ENCODE measurements around the gene BEAN1. TPM values are rescaled to one million over a fixed set of nuclear protein-coding genes. Genes with fewer than 3 reads are reported as not detected.

Gene BEAN1
- total RNA-seq, 2 donors from 2014 or later: 0.42 to 0.48 TPM

- intact Hi-C loops (cut with DNase I): no loop called here
- no peak for DNase-seq (ENCODE audit: low spot score)
Measured at GRCh38 chr16:66477028-66477515, 50.0 kb downstream of the BEAN1 start.

- DNase-seq (ENCODE audit: low spot score): peak; percentile 91
- intact Hi-C loops (cut with DNase I): no loop called here
Measured at GRCh38 chr16:66478733-66479511, 51.8 kb downstream of the BEAN1 start.

- DNase-seq (ENCODE audit: low spot score): no peak
Measured at GRCh38 chr16:66479661-66480264, 52.7 kb downstream of the BEAN1 start.

DNA sequence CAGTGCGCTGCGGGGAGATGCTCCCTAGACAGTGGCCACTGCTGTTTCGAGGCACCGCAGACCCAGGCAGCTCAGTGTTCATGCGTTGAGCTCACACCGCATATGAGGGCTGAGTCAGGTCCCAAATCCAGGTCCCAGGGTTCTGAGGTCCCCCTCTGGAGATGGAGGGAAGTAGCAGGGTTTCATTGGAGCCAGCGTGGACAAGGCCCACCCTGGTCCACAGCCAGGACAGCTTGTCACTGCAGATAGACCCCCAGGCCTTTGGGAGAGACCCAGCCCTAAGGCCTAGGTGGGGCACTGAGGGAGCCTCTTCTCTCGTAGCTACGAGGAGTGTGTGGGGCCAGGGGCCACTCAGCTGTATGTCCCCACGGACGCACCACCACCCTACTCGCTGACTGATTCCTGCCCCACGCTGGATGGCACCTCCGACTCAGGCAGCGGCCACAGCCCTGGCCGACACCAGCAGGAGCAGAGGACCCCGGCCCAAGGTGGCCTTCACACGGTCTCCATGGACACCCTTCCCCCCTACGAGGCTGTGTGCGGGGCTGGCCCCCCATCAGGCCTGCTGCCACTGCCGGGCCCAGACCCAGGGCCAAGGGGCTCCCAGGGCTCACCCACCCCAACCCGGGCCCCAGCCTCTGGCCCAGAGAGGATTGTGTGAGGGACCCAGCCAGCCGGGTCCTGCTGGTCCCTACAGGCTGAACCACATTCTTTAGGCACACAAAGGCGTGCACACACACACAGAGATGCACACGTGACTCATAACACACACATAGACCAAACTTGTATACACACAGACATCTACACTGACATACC lies 53.4 kb downstream of the BEAN1 start:
- intact Hi-C loops (cut with DNase I): loop anchor here in 1 of 2 donors (5.0 kb wide), 1 partner anchor 73 kb away; no protein-coding TSS in a partner anchor
- DNase-seq (ENCODE audit: low spot score): peak; percentile 44

More at GRCh38 chr16:66479661-66480264, 52.7 kb downstream of the BEAN1 start:
- intact Hi-C loops (cut with DNase I): loop anchor here in 1 of 2 donors (5.0 kb wide), 1 partner anchor 72 kb away; no protein-coding TSS in a partner anchor

- DNase-seq (ENCODE audit: low spot score): peak; percentile 76
Measured at GRCh38 chr16:66481081-66481942, 54.2 kb downstream of the BEAN1 start.

GRCh38 chr16:66481943-66482390 lies 54.9 kb downstream of the BEAN1 start:
- intact Hi-C loops (cut with DNase I): loop anchor here in 1 of 2 donors (5.0 kb wide), 1 partner anchor 75 kb away; no protein-coding TSS in a partner anchor
- no peak for DNase-seq (ENCODE audit: low spot score)

More at GRCh38 chr16:66481081-66481942, 54.2 kb downstream of the BEAN1 start:
- intact Hi-C loops (cut with DNase I): loop anchor here in 1 of 2 donors (5.0 kb wide), 1 partner anchor 74 kb away; no protein-coding TSS in a partner anchor

DNA sequence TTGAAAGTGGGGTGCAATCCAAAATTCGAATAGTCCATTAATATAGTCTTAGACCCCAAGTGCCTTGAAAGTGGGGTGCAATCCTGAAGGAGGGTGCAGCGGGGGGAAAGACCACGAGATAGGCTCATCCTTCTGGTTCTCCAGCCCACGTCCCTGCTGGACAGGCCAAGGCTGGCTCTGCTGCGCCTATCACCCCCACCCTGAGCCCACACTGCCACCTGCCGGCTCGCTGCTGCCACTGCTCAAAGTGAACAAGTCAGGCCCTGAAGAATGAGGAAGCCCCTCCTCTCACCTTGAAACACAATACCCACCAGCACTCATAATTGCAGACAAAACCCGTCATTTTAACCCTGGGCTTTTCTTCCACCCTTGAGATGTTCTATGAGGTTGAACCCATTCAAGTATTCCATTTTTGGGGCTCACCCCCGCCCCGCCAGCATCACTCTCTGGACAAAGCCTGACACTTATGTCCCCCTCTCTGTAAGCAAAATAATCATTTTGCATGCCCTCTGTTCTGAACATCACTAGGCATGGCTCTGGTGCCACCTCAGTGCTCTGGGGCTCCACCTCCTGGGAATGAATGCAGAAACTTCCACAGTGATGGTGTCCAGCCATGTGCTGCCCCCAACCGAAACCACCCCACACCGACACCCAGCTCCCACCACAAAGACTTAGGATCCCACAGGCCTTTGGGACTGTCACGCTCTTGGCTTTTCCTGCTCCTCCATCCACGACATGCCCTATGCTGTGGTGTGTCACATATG lies 56.8 kb downstream of the BEAN1 start:
- DNase-seq (ENCODE audit: low spot score): peak; percentile 95
- intact Hi-C loops (cut with DNase I): loop anchor here in 1 of 2 donors (5.0 kb wide), 1 partner anchor 77 kb away; no protein-coding TSS in a partner anchor

DNA sequence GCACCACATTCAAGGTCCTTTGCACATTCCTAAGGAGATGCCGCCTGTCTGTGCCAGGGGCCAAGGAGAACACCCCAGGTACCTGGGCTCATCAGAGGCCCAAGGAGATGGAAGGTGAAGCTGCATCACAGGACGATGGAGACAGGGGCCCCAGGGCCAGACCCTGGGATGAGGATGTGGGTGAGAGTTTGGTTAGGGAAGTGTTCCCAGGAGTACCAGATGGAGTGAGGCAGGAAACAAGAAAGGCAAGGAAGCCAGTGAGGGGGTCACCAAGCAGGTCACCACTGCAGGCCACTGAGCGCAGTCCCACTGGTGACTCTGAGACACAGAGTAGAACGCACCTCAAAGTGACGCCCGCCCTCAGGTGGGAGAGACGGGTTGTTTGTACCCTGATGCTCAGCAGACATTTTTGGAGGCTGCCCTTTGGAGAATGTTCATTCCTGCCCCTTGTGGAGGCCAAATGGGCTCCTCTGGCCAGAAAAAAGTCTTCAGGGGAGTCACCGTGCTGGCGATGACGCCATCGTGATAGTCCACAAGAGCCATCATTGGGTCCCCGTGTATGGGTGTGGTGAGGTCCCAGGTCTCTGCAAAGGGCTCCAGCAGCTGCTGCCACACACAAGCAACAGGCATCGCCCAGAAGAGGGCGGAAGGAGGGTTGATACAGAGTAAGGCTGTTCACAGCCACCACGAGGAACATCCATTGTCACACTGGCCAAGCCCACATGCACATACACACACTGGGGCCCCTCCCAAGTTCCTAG lies 57.5 kb downstream of the BEAN1 start:
- peak; percentile 70 for DNase-seq (ENCODE audit: low spot score)
- intact Hi-C loops (cut with DNase I): loop anchor here in 1 of 2 donors (5.0 kb wide), 1 partner anchor 77 kb away; no protein-coding TSS in a partner anchor

GRCh38 chr16:66485376-66485775 lies 58.3 kb downstream of the BEAN1 start:
- DNase-seq (ENCODE audit: low spot score): peak; percentile 58
- intact Hi-C loops (cut with DNase I): no loop called here

DNA sequence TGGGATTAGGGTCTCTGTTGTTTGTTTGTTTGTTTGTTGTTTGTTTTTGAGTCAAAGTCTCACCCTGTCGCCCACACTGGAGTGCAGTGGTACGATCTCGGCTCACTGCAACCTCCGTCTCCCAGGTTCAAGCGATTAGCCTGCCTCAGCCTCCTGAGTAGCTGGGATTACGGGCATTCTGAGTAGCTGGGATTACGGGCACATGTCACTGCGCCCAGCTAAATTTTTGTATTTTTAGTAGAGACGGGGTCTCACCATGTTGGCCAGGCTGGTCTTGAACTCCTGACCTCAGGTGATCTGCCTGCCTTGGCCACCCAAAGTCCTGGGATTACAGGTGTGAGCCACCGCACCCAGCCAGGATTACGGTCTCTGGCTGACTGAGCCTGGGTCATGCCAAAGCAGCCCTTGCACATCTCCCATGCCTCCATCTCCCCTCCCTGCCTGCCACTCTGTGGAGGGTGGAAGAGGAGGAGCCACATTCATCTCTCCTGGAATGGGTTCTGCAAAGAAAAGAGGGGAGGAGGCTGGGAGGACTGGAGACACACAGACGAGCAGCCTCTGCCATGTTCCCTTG lies 59.2 kb downstream of the BEAN1 start:
- peak; percentile 52 for DNase-seq (ENCODE audit: low spot score)
- intact Hi-C loops (cut with DNase I): no loop called here

GRCh38 chr16:66486773-66487579 lies 59.9 kb downstream of the BEAN1 start:
- intact Hi-C loops (cut with DNase I): no loop called here
- DNase-seq (ENCODE audit: low spot score): peak; percentile 91

DNA sequence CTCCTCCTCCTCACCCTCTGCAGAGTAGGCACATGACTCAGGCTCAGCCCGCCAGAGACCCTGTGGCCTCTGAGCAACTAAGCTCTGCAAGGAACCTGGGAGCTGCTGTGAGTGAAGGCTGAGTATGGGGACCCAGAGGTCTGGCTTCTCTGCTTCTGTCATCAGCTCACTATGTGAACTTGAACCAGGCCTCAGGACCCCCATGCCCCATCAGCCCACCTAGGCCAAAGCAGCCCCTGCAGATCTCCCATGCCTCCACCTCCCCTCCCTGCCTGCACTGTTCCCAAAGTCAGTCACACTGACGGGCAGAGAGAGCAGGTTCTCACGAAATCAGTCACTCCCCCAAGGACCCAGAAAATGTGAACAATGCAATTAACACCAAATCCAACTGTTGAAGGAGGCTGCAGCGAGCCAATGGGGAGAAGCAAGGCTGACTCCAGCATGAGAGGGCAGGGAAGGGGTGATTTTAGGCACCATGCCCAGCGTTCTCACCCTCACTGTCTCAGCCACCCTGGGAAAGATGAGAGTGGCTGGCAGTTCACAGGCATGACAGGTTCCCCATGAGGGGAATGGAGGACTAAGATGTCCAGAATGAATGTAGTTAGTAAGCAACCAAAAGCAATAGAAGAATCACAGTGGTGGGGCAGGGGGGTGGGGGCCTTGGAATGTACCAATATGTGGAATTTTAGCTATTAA lies 60.6 kb downstream of the BEAN1 start:
- intact Hi-C loops (cut with DNase I): no loop called here
- DNase-seq (ENCODE audit: low spot score): no peak

DNA sequence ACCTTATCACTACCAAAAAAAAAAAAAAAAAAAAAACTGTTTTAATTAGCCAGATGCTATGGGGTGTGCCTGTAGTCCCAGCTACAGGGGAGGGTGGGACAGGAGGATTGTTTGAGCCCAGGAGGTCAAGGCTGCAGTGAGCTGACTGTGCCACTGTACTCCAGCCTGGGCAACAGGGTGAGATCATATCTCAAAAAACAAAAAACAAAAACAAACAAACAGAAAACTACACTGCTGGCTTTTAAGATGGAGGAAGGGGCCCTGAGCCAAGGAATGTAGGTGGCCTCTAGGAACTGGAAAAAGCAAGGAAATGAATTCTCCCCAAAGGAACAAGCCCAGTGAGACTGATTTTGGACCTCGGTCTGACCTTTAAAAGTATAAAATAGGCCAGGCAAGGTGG lies 61.4 kb downstream of the BEAN1 start:
- no peak for DNase-seq (ENCODE audit: low spot score)
- intact Hi-C loops (cut with DNase I): no loop called here

DNA sequence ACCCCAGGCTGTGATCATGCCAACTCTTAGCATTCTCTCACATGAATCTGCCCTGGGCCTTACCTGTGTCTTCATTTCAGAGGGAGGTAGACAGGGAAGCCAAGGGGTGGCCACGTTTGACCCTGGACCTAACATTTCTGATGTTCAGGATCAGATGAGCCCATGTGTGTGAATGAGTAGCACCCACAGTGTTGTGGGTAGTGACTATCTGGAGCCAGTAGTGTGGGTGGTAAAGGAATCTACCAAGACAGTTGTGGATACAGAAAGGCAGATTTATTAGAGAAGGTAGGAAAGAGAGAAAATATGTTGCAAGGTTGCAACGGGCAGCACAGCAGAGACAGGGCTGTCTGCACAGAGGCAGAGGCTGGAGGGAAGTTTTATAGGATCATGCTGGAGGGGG lies 62.3 kb downstream of the BEAN1 start:
- intact Hi-C loops (cut with DNase I): no loop called here
- no peak for DNase-seq (ENCODE audit: low spot score)

DNA sequence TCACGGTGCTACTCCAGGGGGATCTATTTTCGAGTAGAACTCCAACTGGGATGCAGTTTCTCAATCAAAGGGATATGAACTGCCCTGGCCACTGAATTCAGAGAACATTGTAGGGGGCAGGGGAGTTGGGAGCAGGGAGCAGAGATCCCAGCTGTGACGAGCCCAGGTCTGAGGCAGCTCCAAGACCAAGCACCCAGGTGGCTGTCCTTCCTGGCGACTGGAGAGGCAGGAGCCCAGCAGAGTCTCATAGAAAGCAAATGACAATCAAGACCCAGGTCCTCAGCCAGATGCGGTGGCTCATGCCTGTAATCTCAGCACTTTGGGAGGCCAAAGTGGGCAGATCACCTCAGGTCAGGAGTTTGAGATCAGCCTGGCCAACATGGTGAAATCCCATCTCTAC lies 62.7 kb downstream of the BEAN1 start:
- intact Hi-C loops (cut with DNase I): no loop called here
- DNase-seq (ENCODE audit: low spot score): no peak

Data from posterior vena cava (tissue), 2 donors.